ENCODE measurements around the gene PNCK.
"Not testable (repeated sequence)": the region's sequence is repeated elsewhere in the genome, so short reads cannot be mapped to it uniquely, and the experiment has no call there.

PNCK gene

GRCh38 chrX:153685751-153686696 is 12.4 kb upstream of the PNCK start:
- no peak for DNase-seq

GRCh38 chrX:153685156-153685536 is 11.5 kb upstream of the PNCK start:
- no peak for DNase-seq

- DNase-seq = no peak
These were observed 11.0 kb upstream of the PNCK start for GRCh38 chrX:153684467-153685155.

- not testable (repeated sequence) for DNase-seq
These were observed 9.9 kb upstream of the PNCK start for GRCh38 chrX:153683486-153683885.

- DNase-seq = no peak
These were observed 7.6 kb upstream of the PNCK start for GRCh38 chrX:153681175-153681574.

- DNase-seq = no peak
These were observed 722 bp upstream of the PNCK start for GRCh38 chrX:153674219-153674851.

GRCh38 chrX:153672531-153673427 is 834 bp downstream of the PNCK start:
- DNase-seq = no peak

GRCh38 chrX:153671589-153672530 is 1.8 kb downstream of the PNCK start:
- no peak for DNase-seq

- no peak for DNase-seq
These were observed 2.6 kb downstream of the PNCK start for GRCh38 chrX:153670748-153671588.

- DNase-seq = no peak
These were observed 3.5 kb downstream of the PNCK start for GRCh38 chrX:153669901-153670731.

- peak; percentile 47 for DNase-seq
These were observed 4.3 kb downstream of the PNCK start for GRCh38 chrX:153669174-153669890.

GRCh38 chrX:153668423-153669173 is 5.0 kb downstream of the PNCK start:
- DNase-seq = no peak

GRCh38 chrX:153667956-153668396 is 5.6 kb downstream of the PNCK start:
- peak; percentile 75 for DNase-seq

GRCh38 chrX:153667281-153667955 is 6.2 kb downstream of the PNCK start:
- no peak for DNase-seq

GRCh38 chrX:153665726-153666306 is 7.8 kb downstream of the PNCK start:
- no peak for DNase-seq

GRCh38 chrX:153662266-153662665 is 11.3 kb downstream of the PNCK start:
- peak; percentile 63 for DNase-seq

- DNase-seq = no peak
These were observed 14.3 kb downstream of the PNCK start for GRCh38 chrX:153659268-153659667.
